ENCODE measurements around the gene HRH3.

HRH3 gene

GRCh38 chr20:62232194-62232593 is 12.1 kb upstream of the HRH3 start:
- Histone ChIP-seq H3K27me3 (no peaks in the 10 kb centered on the region), H3K4me1 (no peaks in the 10 kb centered on the region)
- no peak for TF ChIP-seq CTCF (IDR thresholded peaks at IDR 0.05; ENCODE audit: low read depth, low read length)

GRCh38 chr20:62231292-62231691 is 11.2 kb upstream of the HRH3 start:
- Histone ChIP-seq H3K9me3 (no peaks in the 10 kb centered on the region), H3K4me3 (ENCODE audit: low read depth, low read length) (no peak overlapping the region), H3K36me3 (no peaks in the 10 kb centered on the region), H3K4me1 (no peaks in the 10 kb centered on the region), H3K27me3 (no peaks in the 10 kb centered on the region)
- no peak for TF ChIP-seq CTCF (IDR thresholded peaks at IDR 0.05; ENCODE audit: low read depth, low read length)
- no peak for DNase-seq

More at GRCh38 chr20:62232194-62232593, 12.1 kb upstream of the HRH3 start:
- no peaks in the 10 kb centered on the region for H3K36me3 ChIP-seq
- H3K9me3 ChIP-seq, result no peaks in the 10 kb centered on the region
- DNase-seq, result no peak
- H3K4me3 ChIP-seq (ENCODE audit: low read depth, low read length), result no peak overlapping the region

DNA sequence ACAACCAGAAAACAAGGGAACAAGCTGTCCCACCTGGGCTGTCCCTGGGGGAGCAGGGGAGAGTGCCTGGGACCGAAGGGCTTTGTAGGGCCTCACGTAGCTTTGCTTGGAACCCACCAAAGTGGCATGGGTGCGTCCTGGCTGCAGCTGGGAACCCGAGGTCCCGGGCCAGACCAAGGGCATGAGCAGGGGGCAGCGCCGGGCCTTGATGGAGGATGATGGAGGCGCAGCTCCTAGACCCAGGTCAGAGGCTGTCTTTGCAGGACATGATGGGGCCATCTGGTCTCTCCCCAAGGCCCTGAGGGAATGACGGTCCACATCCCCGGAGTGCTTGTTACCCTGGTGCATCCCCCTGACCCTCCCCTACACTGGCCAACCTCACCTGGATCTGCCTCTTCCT is 10.6 kb upstream of the HRH3 start:
- no peaks in the 10 kb centered on the region for H3K27me3 ChIP-seq
- H3K4me1 ChIP-seq, result no peaks in the 10 kb centered on the region
- no peak for DNase-seq
- H3K4me3 ChIP-seq (ENCODE audit: low read depth, low read length), result no peak overlapping the region
- no peaks in the 10 kb centered on the region for H3K9me3 ChIP-seq
- TF ChIP-seq CTCF (IDR thresholded peaks at IDR 0.05; ENCODE audit: low read depth, low read length), result no peak
- no peaks in the 10 kb centered on the region for H3K36me3 ChIP-seq

DNA sequence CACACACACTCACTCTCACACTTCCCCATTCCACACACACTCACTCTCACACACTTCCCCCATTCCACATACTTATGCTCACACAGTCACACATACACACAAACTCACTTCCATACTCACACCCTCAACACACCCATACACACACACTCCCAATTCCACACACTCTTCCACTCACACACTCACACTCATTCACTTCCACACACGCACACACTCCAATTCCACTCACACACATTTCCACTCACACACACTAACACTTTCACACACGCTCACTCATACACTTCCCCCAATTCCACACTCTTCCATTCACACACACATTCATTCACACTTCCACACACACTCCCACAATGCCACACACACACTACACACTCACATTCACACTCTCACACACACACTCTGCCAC is 10.2 kb upstream of the HRH3 start:
- no peak for TF ChIP-seq CTCF (IDR thresholded peaks at IDR 0.05; ENCODE audit: low read depth, low read length)
- Histone ChIP-seq H3K36me3 (no peaks in the 10 kb centered on the region), H3K4me1 (no peaks in the 10 kb centered on the region), H3K27me3 (no peaks in the 10 kb centered on the region), H3K9me3 (no peaks in the 10 kb centered on the region), H3K4me3 (ENCODE audit: low read depth, low read length) (no peak overlapping the region)
- DNase-seq, result no peak

GRCh38 chr20:62229667-62230066 is 9.6 kb upstream of the HRH3 start:
- Histone ChIP-seq H3K4me3 (ENCODE audit: low read depth, low read length) (no peak overlapping the region), H3K27me3 (no peaks in the 10 kb centered on the region)
- no peak for TF ChIP-seq CTCF (IDR thresholded peaks at IDR 0.05; ENCODE audit: low read depth, low read length)

GRCh38 chr20:62228982-62229545 is 9.0 kb upstream of the HRH3 start:
- Histone ChIP-seq H3K27me3 (no peaks in the 10 kb centered on the region), H3K4me3 (ENCODE audit: low read depth, low read length) (no peak overlapping the region), H3K9me3 (no peaks in the 10 kb centered on the region), H3K4me1 (no peaks in the 10 kb centered on the region), H3K36me3 (no peaks in the 10 kb centered on the region)
- no peak for TF ChIP-seq CTCF (IDR thresholded peaks at IDR 0.05; ENCODE audit: low read depth, low read length)
- DNase-seq, result no peak

More at GRCh38 chr20:62229667-62230066, 9.6 kb upstream of the HRH3 start:
- Histone ChIP-seq H3K9me3 (no peaks in the 10 kb centered on the region), H3K4me1 (no peaks in the 10 kb centered on the region), H3K36me3 (no peaks in the 10 kb centered on the region)
- DNase-seq, result no peak
